AG09319 (cell line): ENCODE results near the gene NPIPB6.

Source experiments
- DNase-seq: peaks from one replicate; pipeline ENCODE4 v3.0.0-alpha.2; 2010; ENCODE audit warnings: low read depth; ENCODE audit errors: extremely low read depth
- TF ChIP-seq, protein P1 (sequence below): IDR thresholded peaks from 2 replicates; pipeline ENCODE4 v1.5.1; 2011; ENCODE audit warnings: low read depth, mild to moderate bottlenecking, inconsistent platforms, low read length, moderate library complexity

The NPIPB6 gene

DNA sequence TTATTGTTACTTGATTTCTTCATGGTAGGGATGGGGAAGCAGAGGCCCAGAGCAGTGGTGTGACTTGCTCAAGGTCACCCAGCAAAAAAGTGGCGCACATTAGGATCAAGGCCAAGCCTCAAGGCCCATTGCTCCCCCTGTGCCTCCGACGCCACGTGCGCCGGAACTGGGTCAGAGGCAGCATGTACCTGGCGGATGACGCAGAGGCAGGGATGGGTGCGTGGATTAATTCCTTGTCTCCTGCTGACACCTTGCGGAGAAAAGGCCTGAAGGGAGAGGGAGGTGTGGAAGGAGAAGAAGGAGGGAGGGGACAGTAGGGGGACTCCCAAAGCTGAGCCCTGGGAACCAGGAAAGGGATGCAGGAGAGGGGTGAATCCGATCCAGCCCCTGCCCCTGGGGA lies 52.5 kb downstream of the NPIPB6 start:
- no peak for DNase-seq
- TF ChIP-seq, protein P1, sequence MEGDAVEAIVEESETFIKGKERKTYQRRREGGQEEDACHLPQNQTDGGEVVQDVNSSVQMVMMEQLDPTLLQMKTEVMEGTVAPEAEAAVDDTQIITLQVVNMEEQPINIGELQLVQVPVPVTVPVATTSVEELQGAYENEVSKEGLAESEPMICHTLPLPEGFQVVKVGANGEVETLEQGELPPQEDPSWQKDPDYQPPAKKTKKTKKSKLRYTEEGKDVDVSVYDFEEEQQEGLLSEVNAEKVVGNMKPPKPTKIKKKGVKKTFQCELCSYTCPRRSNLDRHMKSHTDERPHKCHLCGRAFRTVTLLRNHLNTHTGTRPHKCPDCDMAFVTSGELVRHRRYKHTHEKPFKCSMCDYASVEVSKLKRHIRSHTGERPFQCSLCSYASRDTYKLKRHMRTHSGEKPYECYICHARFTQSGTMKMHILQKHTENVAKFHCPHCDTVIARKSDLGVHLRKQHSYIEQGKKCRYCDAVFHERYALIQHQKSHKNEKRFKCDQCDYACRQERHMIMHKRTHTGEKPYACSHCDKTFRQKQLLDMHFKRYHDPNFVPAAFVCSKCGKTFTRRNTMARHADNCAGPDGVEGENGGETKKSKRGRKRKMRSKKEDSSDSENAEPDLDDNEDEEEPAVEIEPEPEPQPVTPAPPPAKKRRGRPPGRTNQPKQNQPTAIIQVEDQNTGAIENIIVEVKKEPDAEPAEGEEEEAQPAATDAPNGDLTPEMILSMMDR: no peak

DNA sequence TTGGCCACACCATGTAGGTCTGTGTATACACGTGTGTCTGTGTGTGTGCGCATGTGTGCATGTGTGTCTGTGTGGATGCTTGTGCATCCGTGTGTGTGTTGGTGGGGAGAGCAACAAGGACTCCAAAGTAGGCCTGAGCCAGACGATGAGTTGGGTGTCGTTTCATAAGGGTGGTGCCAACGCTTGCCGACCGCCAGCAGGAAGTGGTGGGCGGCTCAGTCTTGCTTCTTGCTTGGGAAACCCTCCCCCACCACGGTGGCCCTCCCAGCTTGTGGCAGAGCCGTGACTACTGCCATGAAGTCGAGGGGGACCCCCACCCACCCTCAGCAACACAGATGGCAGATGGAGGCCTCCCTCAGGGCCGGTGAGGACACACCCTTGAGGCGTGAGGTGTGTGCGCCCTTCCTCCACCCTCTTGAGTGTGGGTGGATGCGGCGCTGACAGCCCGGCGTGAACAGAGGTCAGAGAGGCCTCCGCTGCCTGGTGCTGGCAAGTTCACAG lies 53.4 kb downstream of the NPIPB6 start:
- DNase-seq: no peak
- TF ChIP-seq, protein P1: no peak

DNA sequence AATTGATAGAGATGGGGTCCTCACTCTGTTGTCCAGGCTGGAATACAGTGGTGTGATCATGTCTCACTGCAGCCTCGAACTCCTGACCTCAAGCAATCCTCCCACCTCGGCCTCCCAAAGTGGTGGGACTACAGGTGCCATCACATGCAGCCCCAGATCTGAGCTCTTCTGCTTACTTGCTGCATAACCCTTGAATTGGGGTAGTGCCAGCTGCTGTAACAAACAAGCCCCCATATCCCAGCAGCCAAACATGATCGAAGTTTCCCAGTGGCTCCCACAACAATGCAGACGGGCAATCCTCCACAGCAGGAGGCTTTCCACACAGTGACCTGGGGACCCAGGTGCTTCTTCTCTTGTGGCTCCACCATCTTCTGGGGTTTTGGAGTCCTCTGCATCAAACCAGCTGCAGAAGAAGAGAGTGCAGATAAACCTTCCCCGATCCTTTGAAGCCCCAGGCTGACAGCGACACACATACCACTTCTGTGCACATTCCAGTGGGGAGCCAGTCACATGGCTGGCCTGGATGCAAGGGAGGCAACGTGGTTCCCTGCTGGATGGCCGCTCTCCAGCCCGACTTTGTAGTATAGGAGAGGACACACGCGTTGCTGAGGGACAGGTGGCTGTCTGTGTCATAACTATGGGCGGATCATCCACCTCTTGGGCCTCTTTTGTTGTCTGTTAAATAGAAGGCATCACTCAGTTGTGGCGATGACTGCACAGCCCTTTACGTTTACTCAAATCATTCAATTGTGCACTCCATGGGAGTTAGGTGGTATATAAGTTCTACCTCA lies 54.3 kb downstream of the NPIPB6 start:
- TF ChIP-seq, protein P1: no peak
- DNase-seq: no peak

DNA sequence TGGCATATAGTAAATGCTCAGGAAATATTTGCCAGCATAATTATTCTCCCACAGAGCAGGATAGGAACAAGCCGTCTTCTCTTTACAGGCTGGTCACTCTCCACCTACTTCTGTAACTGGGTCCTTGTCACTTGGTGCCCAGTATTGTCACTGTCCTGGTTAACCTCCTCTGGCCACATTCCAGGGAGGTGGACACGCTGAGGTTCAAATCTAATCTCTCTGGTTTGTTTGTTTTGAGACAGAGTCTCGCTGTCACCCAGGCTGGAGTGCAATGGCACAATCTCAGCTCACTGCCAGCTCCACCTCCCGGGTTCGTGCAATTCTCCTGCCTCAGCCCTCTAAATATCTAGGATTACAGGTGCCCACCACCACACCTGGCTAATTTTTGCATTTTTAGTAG lies 55.4 kb downstream of the NPIPB6 start:
- no peak for DNase-seq
- TF ChIP-seq, protein P1: no peak

DNA sequence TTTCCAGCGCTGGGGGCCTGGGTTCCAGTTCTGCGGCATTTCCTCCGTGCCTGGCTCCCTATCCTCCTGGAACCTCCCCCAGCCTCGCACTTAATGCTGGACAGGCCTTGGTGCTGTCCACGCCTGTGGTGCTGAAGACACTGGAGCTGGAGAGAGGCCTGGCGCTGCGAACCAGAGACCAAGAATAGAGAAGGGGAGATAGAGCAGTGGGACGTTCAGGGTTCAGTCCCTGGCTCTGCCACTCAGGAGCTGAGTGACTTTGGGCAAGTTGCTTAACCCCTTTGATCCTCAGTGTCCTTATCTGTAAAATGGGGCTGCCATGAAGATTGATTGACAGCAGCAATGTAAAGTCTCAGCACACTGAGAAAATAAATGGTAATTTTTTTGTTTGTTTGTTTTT lies 59.1 kb downstream of the NPIPB6 start:
- DNase-seq: no peak
- TF ChIP-seq, protein P1: no peak

DNA sequence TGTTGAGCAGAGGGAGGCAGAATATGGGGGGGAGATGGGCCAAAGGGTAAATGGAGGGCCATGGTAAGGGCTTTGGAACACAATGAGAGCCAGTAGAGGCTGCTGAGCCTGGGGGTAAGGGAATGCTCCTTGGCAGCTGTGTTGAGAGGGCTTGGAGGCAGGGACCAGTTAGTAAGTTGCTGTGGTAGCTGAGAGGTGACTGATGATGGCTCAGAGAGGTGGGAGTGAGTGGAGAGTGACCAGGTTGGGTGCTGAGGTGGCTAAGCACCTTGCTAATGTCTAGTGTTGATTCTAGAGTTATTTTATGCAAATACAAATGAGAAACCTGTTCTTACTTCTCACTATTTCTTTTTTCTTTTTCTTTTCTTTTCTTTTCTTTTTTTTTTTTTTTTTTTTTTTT lies 60.2 kb downstream of the NPIPB6 start:
- DNase-seq: no peak
- TF ChIP-seq, protein P1: no peak

DNA sequence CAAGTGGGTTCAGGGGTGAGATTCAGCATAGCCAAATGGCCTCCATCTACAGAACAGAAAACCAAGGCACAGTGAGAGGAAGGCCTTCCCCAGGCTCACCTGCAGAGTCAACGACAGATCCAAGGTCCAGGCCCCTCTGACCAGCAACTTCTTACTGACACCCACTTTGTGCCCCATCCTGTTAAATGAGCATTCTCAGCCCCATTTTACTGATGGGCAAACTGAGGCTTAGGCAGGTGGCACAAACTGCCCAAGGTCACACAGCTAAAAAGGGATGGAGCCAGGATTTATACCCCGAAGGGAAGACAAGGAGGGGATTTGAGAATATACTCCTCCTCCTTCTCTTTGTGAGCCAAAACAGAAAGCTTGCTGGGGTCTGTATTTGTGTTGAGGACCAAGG lies 61.7 kb downstream of the NPIPB6 start:
- TF ChIP-seq, protein P1: no peak
- DNase-seq: no peak
